Sigmoid colon (tissue), 7 donors: ENCODE results near the gene CAMTA1. TPM values are rescaled to one million over a fixed set of nuclear protein-coding genes. Genes with fewer than 3 reads are reported as not detected.
A peak's percentile ranks its signal among the peaks of the same experiment; 100 is the strongest.

ENCODE experiments used
- DNase-seq: peaks from one replicate; pipeline ENCODE4 v3.0.0-alpha.2; 2019
- H3K27ac ChIP-seq, 4 donors: fragments of 200-600 bp; sonication (generic); one replicate each; pipeline ENCODE4 v1.5.1; 2016 to 2019; ENCODE audit warnings: mild to moderate bottlenecking in 1 of 4
- H3K27me3 ChIP-seq, 3 donors: fragments of 200-600 bp; sonication (generic); one replicate each; pipeline ENCODE4 v1.5.1; 2019; ENCODE audit warnings: mild to moderate bottlenecking in 1 of 3
- H3K36me3 ChIP-seq, 4 donors: fragments of 200-600 bp; sonication (generic); one replicate each; pipeline ENCODE4 v1.5.1; 2016 to 2019
- H3K4me1 ChIP-seq, 4 donors: fragments of 200-600 bp; sonication (generic); one replicate each; pipeline ENCODE4 v1.5.1; 2017 to 2019
- H3K4me3 ChIP-seq, 4 donors: fragments of 200-600 bp; sonication (generic); one replicate each; pipeline ENCODE4 v1.5.1; 2017 to 2019; ENCODE audit warnings: mild to moderate bottlenecking in 2 of 4, moderate library complexity in 1 of 4
- H3K9me3 ChIP-seq, 4 donors: fragments of 200-600 bp in 3 of 4; sonication (generic) in 3 of 4; one replicate each; pipeline versions ENCODE4 v1.5.1 to v1.6.1; 2013 to 2019
- EP300 ChIP-seq, 4 donors: sonication (generic); formaldehyde crosslinking; IDR thresholded peaks; one replicate each; pipeline ENCODE4 v1.6.1; 2017; ENCODE audit warnings: antibody characterized with exemption in 4 of 4
- POLR2A ChIP-seq, 2 donors: fragments of 450-650 bp; IDR thresholded peaks; one replicate each; pipeline ENCODE4 v1.6.1; 2016; ENCODE audit warnings: antibody characterized with exemption in 2 of 2, mild to moderate bottlenecking in 2 of 2, moderate library complexity in 2 of 2
- POLR2AphosphoS5 ChIP-seq, 4 donors: sonication (generic); formaldehyde crosslinking; IDR thresholded peaks; one replicate each; pipeline ENCODE4 v1.6.1; 2017; ENCODE audit warnings: antibody characterized with exemption in 4 of 4
- WGBS, 2 donors: extraction: QIAGEN DNeasy Blood & Tissue Kit; methylation state at CpG; one replicate each; pipeline ENCODE4 v1.1.7; 2013; 5-methylcytosine and 5-hydroxymethylcytosine counted together
- intact Hi-C: fragments of 100-400 bp; cut with DNase I; formaldehyde crosslinking; loops from one replicate; pipeline ENCODE4 v1.15.1; 2023
- polyA plus RNA-seq, 3 donors: library from polyadenylated mRNA; stranded (reverse); fragments of 200-250 nt; gene quantifications; one replicate each; pipeline ENCODE4 v1.2.3, GENCODE V29; 2013
- total RNA-seq, 4 donors: library from RNA; depleted of rRNA; stranded (reverse); fragments of >200 nt; gene quantifications; one replicate each; pipeline ENCODE4 v1.1.0, GENCODE V29; 2016
- TF ChIP-seq, protein P1 (sequence below), 4 experiments: fragments of 450-650 bp in 3 of 4; fragments of 200-600 bp in 1 of 4; IDR thresholded peaks; one replicate each; pipeline ENCODE4 v1.5.1; 2016 to 2019; ENCODE audit warnings: antibody characterized with exemption in 4 of 4, mild to moderate bottlenecking in 3 of 4, moderate library complexity in 2 of 4
- donor health status: healthy with polysubstance abuse.
- donor health status: Bipolar disorder and iron deficiency.
- donor health status: healthy.

CAMTA1 gene
- total and polyA plus RNA-seq, 7 donors, result 97.9 to 196 (median 177) TPM

GRCh38 chr1:6788946-6789345 lies 3.7 kb downstream of the CAMTA1 start:
- WGBS, 2 donors, result 49 to 79% methylated on average over 2 of the region's 2 CpGs
- TF ChIP-seq EP300 (IDR thresholded peaks at IDR 0.05), result no peak
- TF ChIP-seq, protein P1, sequence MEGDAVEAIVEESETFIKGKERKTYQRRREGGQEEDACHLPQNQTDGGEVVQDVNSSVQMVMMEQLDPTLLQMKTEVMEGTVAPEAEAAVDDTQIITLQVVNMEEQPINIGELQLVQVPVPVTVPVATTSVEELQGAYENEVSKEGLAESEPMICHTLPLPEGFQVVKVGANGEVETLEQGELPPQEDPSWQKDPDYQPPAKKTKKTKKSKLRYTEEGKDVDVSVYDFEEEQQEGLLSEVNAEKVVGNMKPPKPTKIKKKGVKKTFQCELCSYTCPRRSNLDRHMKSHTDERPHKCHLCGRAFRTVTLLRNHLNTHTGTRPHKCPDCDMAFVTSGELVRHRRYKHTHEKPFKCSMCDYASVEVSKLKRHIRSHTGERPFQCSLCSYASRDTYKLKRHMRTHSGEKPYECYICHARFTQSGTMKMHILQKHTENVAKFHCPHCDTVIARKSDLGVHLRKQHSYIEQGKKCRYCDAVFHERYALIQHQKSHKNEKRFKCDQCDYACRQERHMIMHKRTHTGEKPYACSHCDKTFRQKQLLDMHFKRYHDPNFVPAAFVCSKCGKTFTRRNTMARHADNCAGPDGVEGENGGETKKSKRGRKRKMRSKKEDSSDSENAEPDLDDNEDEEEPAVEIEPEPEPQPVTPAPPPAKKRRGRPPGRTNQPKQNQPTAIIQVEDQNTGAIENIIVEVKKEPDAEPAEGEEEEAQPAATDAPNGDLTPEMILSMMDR (IDR thresholded peaks at IDR 0.05), result no peak
- TF ChIP-seq POLR2A (IDR thresholded peaks at IDR 0.05), result no peak
- TF ChIP-seq POLR2AphosphoS5 (IDR thresholded peaks at IDR 0.05), result no peak

GRCh38 chr1:6790146-6790545 lies 4.9 kb downstream of the CAMTA1 start:
- Histone ChIP-seq H3K27ac (no peak overlapping the region), H3K27me3 (no peaks in the 10 kb centered on the region), H3K36me3 (no peaks in the 10 kb centered on the region), H3K9me3 (no peaks in the 10 kb centered on the region), H3K4me1 (peaks cover 0 to 43% (median 28%) of the 10 kb centered on the region in 4 donors), H3K4me3 (no peak overlapping the region)
- 82 to 91% methylated on average over 2 of the region's 2 CpGs for WGBS, 2 donors
- intact Hi-C loops, result loop anchor here (5.0 kb wide), 1 partner anchor 857 kb away; no protein-coding TSS in a partner anchor
- TF ChIP-seq, protein P1 (IDR thresholded peaks at IDR 0.05), result no peak
- no peak for TF ChIP-seq EP300 (IDR thresholded peaks at IDR 0.05)
- no peak for TF ChIP-seq POLR2A (IDR thresholded peaks at IDR 0.05)
- no peak for TF ChIP-seq POLR2AphosphoS5 (IDR thresholded peaks at IDR 0.05)
- DNase-seq, result no peak

More at GRCh38 chr1:6788946-6789345, 3.7 kb downstream of the CAMTA1 start:
- intact Hi-C loops, result loop anchor here (10.0 kb wide), 1 partner anchor 174 kb away; the partner anchor contains the start of gene PHF13
- no peaks in the 10 kb centered on the region for H3K27me3 ChIP-seq
- no peaks in the 10 kb centered on the region for H3K9me3 ChIP-seq
- H3K4me3 ChIP-seq, result no peak overlapping the region
- no peaks in the 10 kb centered on the region for H3K36me3 ChIP-seq
- no peak for DNase-seq
- H3K4me1 ChIP-seq, result peaks cover 0 to 33% (median 26%) of the 10 kb centered on the region in 4 donors
- no peak overlapping the region for H3K27ac ChIP-seq

DNA sequence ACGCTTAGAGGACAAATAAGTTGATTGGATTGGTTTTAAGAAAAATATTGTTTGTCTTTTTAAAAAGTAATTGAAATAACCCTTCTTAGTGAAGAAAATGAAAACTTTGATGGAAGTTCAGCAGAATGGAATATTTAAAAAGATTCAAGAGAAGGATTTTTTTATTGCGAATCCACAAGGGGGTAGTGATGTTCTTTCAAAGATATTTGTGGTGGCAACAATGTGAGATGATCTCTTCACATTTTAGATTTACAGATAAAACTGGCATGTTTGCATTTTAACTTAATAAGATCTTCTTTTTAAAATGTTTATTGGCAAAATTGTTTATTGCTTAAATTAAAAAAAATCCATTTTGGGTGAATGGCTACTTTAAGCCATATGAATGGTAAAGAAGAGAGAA lies 8.9 kb downstream of the CAMTA1 start:
- intact Hi-C loops, result loop anchor here (1.0 to 5.0 kb wide), 3 partner anchors 95 to 853 kb away; no protein-coding TSS in a partner anchor
- H3K9me3 ChIP-seq, result no peaks in the 10 kb centered on the region
- TF ChIP-seq EP300 (IDR thresholded peaks at IDR 0.05) (no peak), POLR2A (IDR thresholded peaks at IDR 0.05) (no peak), POLR2AphosphoS5 (IDR thresholded peaks at IDR 0.05) (no peak)
- TF ChIP-seq, protein P1 (IDR thresholded peaks at IDR 0.05), result peak in 3 of 4 experiments; percentile 18 to 47 (median 43)
- H3K27me3 ChIP-seq, result no peaks in the 10 kb centered on the region
- 52 to 77% methylated on average over 2 of the region's 2 CpGs for WGBS, 2 donors
- no peak for DNase-seq
- H3K4me1 ChIP-seq, result peaks cover 0 to 29% (median 19%) of the 10 kb centered on the region in 4 donors
- no peak overlapping the region for H3K4me3 ChIP-seq
- H3K36me3 ChIP-seq, result no peaks in the 10 kb centered on the region
- H3K27ac ChIP-seq, result no peak overlapping the region

- intact Hi-C loops, result loop anchor here (2.0 to 5.0 kb wide), 2 partner anchors 94 to 422 kb away; no protein-coding TSS in a partner anchor
- no peak overlapping the region for H3K4me3 ChIP-seq
- no peaks in the 10 kb centered on the region for H3K9me3 ChIP-seq
- H3K27ac ChIP-seq, result peak overlapping the region in 2 of 4 donors; percentile 4 to 38
- no peak for DNase-seq
- no peaks in the 10 kb centered on the region for H3K36me3 ChIP-seq
- WGBS, 2 donors, result 93 to 95% methylated on average over 4 of the region's 4 CpGs
- H3K4me1 ChIP-seq, result peaks cover 0 to 33% (median 22%) of the 10 kb centered on the region in 4 donors
- no peaks in the 10 kb centered on the region for H3K27me3 ChIP-seq
- TF ChIP-seq EP300 (IDR thresholded peaks at IDR 0.05) (no peak), POLR2A (IDR thresholded peaks at IDR 0.05) (no peak), POLR2AphosphoS5 (IDR thresholded peaks at IDR 0.05) (no peak)
- TF ChIP-seq, protein P1 (IDR thresholded peaks at IDR 0.05), result no peak
Measured at GRCh38 chr1:6795203-6795602, 9.9 kb downstream of the CAMTA1 start.
